HG03103 (cell line): Measurements from ENCODE around the gene ZDHHC1.

Experiments used
- ATAC-seq: cut with Tn5 transposase; IDR thresholded peaks from one replicate; pipeline ENCODE4 v1.9.1; 2021; ENCODE audit warnings: low read depth; ENCODE audit not compliant: unreplicated experiment

ZDHHC1 gene

DNA sequence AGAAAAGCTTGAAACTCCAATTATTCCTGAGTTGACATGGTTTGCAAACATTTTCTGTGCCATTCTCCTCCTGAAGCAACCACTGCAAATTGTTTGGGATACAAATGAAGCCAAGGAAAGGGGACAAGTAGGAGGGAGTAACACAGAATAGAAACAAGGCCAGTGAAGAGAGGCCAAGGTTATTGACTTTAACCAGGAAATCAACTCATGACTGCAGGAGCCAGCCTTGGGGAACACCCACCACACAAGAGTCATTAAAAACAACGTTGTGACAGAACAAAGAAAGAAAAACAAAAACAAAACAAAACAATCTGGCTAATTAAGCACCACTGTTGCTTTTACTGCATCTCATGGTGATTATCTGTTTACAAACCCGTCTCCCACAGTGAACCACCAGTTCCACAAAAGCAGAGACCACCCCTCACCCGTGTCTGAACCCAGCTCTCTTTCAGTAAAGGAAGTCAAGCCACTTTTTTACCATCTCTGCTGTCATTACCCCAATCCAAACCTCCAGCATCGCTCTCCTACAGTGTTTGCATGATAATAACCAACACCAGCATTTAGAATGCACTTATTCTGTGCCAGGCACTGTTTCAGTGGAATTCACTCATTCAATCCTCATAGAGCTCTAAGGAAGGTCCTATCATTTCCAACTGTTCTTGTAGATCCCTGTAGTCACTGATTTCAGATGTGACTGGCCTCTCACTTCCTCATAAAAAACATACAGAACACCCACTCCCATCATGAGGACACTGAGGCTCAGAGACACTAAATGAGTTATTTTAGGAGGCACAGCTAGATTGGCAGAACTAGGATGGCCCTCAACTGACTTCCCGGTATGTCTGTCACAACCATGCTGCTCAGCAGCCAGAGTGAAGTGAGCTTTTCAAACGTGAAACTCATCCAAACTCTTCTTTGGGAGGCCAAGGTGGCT is 2.0 kb downstream of the ZDHHC1 start:
- no peak for ATAC-seq

DNA sequence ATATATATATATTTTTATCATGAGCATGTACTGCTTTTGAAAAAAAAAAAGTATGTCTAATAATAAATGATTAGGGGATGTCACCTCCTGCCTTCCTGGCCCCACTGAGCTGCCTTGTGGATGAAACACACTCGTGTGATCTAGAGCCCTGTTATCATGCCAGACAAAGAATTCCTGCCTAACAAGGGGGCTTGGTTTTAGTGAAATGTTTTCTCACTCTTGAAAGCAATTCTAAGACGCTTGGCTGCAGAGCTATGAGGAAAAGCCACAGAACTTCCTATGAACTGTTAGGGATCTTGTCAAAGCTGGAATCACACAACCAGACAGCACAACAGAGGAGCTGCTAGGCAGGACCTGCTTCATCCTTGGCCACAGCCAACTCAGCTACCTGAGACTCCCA is 4.0 kb downstream of the ZDHHC1 start:
- ATAC-seq: no peak

DNA sequence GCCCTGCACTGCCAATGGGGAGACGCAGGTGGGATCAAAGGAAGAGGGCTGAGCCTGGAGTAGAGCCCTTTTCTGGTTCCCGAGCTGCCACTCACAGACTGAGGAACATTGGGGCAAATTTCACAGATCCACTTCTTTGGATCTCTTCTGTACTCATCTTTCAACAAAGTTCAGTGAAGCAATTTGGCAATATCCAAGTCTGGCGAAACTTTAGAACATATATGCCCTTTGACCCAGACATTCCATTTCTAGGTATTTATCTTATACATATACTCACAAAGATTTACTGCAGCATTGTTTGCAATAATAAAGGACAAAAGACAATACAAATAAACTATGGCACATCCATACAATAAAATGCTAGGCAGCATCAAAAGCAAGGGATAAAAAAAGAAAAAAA is 4.9 kb downstream of the ZDHHC1 start:
- ATAC-seq: no peak

DNA sequence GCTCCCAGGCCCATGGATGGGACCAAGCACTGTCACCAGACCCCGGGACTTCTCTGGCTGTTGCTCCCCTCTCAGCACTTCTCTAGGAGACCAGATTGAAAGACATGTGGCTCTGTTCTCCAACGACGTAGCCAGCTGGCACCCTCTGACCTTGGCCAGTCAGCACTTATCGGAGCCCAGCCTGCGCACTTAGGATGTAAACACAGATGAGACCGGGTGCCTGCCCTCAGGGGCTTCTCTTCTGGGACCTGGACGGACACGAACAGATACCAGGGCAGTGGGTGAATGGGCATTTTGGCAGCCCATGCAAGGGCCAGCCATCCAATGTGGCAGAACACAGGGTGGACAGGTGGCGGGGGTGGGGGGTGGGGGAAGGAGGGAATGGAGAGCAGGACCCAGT is 6.6 kb downstream of the ZDHHC1 start:
- no peak for ATAC-seq

DNA sequence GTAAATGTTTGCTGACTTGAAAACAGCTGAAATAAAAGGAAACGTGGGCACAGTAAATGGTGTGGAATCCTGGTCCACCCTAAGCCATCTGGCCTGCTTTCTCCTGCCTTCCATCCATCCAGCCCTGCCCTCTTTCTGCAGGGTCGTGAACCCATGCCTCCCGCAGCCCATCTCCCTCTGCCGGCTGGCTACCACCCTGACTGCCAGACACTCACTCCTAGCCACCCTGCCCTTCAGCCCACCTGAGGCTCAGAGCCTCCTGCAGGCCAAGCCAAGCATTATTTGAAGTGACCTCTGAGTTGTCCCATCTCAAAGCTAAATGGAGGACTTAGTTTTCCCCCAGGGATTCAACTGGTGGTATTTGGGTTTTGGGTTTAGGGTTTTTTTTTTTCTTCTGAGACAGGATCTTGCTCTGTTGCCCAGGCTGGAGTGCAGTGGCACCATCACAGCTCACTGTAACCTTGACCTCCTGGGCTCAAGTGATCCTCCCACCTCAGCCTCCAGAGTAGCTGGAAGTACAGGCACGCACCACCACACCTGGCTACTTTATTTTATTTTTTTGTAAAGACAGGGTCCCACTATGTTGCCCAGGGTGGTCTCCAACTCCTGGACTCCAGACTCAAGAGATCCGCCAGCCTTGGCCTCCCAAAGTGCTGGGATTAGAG is 8.4 kb downstream of the ZDHHC1 start:
- ATAC-seq: no peak

DNA sequence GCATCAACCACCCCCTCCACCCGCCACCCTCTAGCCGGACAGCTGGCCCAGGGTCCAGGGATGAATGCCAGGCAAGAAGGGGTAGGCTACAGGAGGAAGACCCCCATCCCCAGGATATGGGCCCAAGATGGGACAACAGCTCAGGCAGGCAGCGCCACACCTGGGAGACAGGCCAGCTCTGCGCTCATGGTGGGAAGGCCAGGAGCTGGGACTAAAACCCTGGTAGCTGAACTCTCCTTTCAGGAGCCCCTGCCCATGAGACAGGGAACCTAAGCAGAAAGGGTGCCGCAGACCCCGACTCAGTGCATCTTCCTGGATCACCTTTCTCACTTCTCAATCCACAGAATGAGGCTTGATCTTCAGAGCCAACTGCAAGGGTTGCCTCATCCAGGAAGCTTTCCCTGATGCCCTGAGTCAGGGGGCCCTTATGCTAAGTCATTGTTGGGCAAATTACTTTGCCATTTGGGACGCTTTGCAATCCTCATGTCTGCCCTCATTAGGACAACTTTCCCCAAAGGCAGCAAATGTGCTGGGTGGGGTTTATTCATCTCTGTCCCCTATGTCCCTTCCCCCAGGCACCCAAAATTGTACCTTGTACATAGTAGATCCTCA is 9.0 kb downstream of the ZDHHC1 start:
- ATAC-seq: no peak

DNA sequence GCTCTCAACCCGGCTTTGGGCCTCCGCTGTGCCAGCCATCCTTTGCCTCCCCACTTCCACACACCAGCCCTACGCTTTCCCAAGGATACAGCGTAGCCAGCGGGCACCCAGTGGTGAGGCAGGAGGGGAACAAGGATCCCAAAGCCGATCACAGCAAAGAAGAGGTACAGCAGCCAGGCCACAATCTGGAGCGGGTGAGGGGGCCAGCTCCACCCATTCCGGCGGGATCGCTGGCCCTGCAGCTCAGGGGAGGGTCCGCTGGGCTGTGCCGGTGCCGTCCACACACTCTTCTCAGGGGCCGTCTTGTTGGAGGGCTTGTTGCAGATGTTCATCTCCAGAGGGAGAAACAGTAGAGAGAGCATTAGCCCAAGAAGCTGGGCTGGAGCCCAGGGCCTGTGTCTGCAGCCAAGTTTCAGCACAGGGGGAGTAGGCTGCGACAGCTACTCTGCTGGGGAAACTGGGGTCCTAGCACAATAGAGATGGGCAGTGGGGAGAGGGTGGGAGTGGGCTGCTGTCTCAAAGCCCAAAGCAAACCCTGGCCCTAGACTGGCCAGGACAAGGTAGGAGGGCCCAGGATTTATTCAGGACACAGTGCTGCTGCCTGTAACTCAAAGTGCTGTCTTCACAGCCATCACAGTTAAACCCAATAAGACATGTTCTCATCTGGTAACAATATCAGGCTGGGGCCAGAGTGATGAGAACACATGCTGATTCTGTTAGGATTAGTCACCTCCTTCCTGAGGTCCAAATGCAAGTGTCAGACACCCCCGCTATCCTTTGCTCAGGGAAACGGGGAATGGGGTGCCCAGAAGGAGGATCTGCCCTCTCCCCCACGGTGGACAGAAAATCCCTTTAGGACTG is 9.9 kb downstream of the ZDHHC1 start:
- ATAC-seq: no peak

DNA sequence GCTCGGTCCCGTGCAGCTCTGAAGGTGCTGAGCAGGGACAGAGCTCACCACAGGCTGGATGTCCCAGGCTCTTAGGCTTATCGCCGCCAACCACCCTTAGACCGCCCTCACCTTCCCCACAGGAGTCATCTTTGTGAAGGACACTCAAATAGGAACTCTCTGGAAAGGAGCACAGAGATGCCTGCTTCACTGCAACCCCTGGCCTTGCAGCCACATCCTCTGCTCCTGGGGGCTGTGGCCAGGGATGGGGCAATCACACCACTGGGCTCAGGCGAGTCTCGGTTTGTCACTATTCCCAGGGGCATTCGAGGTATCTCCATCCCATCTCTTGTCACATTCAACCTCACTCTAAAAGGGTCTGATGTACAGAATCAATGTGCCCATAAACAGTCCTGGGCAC is 10.9 kb downstream of the ZDHHC1 start:
- ATAC-seq: no peak

DNA sequence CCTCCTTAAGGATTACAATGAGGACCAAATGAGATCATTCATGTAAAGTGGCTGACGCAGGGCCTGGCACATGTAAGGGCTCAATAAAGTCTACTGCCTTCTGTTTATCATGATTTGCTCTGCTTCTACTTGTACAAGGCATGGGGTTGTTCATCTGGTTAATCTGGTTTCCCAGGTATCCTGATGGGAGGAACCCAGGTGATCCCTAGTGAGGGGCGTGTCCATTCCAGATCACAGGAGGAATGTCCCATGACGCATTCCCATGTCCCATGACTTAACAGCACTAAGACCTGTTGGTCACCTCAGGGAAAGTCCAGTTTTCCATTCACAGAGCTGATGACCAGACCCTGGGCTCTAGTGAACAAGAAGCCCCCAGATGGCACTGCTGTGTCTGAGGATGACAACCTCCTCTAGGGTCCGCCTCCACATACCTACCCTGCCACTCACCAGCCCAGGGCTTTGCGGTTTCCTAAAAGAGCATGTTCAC is 11.5 kb downstream of the ZDHHC1 start:
- ATAC-seq: no peak

DNA sequence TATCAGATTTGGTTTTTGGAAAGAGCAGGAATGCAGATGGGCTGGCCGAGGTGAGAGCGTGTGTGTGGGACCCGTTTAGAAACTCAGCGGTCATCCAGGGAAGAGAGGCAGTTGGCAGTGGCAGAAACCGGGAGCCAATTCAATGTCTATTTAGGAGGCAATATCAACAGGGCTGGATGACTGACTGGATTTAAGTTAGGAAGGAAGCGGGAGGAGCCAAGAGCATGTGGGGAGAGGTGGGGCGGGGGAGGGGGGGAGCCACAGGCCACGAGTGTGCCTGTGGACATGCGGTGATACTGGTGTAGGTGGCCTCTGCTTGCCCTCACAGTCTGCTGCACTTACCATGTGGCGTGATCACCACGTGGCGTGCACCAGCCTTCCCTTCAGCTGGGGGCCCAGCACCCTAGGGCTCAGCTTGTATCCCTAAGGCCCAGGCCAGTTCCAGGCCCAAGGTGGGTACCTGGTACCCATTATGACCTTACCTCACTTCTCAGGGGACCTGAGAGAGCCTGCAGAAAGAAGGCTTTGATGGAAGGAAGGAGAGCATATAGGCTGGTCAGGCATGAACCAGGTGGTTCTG is 12.2 kb downstream of the ZDHHC1 start:
- ATAC-seq: no peak

DNA sequence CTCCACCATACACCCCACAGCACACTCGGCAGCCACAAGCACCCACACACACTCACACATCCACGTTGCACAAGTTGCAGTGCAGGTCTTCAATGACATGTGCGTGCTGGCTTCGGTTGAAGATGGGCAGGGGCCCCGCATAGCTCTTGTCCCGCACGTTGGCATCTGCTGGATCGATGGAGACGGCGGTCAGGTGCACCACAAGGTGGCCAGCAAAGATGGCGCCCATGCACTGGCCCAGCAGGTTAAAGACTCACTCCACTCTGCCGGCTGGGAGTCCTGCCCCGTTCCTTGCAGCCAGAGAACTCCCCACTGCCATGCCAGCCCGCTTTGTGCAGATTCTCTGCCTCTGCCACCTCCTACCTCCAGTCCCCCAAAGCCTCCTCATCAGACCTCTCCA is 15.4 kb downstream of the ZDHHC1 start:
- ATAC-seq: no peak

DNA sequence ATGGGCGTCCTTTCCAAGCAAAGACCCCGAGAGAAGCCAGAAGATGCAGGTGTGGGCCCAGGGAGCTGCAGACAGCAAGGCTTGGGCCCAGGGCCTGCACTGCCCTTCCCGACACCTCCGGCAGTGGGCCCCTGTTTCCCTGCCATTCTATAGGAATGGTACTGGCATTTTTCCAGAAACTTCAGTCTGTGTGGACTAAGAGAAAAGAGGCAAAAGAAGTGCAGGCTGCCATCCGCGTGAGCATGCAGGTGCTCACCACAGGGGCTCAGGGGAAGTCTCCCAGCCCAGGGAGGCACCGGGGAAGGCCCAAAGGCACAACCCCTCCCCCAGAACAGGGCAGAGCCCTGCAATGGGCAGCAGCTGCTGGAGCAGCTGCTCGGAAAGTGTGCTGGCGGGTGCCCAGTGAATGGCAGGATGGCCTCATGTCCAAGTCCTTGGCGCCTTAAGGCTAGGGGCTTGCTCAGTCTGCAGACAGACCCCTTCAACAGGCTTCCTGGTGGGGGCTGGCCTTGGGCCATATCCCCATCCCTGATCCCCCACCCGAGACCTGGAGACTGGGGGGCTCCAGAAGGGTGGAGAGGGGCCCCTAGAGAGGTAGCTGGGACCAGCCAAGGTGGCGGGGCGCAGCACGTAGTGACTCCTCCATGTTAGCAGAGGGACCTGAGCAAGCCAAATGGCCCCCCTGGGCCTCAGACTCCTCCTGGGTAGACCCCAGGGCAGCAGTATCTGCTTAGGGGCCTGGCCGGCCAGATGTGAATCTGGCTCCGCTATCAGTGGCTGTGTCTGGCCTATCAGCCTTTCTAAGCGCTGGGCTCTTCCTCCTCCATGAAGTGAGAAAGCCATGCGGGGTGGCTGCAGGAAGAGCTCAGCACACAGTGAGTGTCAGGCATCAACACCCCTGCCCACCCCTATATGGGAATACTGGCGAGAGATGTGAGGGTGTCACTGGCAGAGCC is 16.2 kb downstream of the ZDHHC1 start:
- ATAC-seq: no peak

DNA sequence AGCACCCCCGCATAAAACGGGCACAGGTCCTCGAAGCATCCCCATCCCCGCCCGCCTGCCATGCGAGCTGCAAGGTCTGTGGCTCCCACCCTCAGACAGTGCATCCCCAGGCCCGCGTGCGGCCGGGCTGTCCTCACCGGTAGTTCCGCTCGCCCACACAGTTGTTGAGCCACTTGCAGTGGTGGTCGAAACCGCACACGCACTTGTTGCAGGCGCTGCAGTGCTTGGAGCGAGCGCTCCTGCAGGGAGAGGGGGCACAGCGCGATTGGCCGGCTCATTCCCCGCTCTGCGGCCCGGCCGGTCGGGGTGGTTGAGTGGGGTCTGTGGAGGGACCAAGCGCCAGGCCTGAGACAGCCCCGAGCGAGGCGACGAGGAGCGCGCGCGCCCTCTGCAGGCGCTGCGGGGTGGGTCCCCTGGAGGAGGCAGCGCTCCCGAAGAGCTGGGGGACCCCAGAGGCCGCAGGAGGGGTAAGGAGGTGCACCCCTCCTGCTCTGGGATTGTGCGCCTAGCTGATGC is 17.0 kb downstream of the ZDHHC1 start:
- no peak for ATAC-seq

DNA sequence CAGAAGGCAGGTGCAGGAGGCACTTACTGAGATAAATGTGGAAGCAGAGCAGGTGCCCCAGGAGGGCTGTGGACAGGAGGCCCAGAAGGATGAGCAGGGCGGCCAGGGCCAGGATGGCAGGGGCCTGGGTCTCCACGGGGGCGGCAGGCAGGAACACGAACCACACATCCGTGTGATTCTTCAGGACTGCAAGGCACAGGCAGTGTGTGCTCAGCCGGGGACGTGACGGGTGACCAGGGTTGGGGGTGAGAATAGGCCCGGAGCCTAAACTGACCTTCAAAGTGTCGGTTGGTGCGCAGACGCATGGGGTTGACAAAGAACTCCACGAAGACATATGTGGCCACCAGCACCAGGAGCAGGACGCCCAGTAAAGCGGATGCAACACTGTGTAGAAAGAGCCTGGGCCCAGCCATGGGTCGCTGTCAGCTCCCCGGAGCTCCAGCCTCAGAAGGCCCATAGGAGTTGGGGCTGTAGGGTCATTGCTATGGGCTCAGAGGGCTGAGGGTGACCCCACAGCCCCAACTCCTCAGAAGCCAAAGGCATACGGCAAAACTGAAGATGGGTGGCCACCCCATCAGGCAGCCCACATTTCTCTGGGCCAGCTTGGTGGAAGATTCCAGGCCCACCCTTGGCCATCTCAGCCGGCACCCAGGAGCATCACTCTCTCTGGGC is 17.6 kb downstream of the ZDHHC1 start:
- no peak for ATAC-seq

DNA sequence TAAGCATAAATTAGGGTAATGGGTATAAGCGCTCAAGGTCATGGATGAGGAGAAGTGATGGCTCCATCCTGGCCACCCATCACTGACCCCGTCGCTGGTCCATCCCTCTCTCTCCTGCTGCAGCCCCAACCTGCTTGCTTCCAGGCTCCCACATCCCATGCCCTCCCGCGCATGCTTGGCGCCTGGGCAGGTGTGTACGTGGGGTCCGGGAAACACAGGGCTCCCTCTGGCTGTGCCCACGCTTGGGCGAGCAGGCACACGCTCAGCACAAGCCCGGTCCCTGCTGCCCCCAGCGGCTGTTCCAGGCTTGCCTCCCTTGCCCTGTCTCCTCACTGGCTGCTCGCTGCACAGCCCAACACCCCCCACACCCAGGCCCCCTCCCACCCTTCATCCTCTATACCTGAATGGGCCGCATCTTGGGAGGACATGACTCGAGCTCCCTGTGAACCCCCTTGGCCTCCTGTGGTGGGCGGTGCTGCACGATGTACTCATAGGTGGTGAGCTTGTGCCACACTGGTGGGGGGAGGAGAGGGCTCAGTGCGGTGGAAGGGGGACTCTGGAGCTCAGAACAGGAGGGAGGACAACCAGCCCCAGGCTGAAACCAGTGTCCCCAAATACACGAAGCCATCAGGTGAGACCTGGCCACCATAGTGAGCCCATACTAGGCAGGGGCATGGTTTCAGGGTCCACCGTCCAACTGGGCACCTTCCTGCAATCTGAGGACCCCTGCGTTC is 18.3 kb downstream of the ZDHHC1 start:
- no peak for ATAC-seq

DNA sequence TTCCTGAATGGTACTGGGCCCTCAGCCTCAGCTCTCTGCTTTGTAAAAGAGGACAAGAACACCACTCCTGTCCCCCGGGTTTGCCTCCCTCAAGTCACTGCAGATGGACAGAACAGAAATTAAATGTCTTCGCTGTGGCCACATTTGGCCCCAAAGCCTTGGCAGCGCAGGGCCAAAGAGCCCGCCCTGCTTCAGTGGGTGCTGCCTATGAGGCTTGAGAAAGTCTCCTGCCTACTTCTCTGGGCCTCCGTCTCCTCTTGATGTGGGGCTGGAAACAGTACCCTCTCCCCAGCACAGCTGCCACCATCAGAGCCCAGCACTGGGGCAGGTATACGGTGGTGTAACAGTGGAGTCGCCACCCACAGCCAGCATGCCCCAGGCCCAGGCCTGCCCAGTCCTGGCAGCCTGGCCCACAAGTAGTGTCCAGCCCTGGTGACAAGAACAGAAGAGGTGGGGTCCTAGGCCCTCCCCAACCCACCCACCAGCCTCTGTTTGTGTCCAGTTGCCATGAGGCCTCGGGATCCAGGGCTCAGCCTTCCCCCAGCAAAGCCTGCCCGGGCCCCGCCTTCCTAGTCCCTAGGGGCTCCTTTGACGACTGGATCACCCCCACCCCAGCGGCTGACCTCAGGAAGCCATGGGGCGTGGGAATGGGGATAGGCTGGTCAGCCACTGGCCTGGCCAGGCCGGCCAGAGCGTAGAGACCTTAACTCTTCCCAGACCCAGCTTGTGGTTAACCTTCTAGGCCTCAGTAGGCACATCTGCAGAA is 19.1 kb downstream of the ZDHHC1 start:
- ATAC-seq: no peak
